Spinal cord (tissue), 10 donors: ENCODE measurements around the gene SELENON. TPM values are rescaled to one million over a fixed set of nuclear protein-coding genes. Genes with fewer than 3 reads are reported as not detected.

Experiments used
- DNase-seq, 6 donors: peaks; one replicate each; pipeline versions ENCODE4 v3.0.0 to v3.0.0-alpha.2; 2013 to 2015; ENCODE audit warnings: low spot score in 6 of 6, low read depth in 4 of 6
- H3K27ac ChIP-seq: one replicate; pipeline ENCODE4 v1.5.1; 2013; ENCODE audit warnings: low read depth, low read length, control low read depth
- H3K27me3 ChIP-seq: one replicate; pipeline ENCODE4 v1.6.1; 2013; ENCODE audit warnings: low read length; ENCODE audit not compliant: control insufficient read depth, insufficient read depth
- H3K36me3 ChIP-seq: one replicate; pipeline ENCODE4 v1.6.1; 2013; ENCODE audit warnings: low read length; ENCODE audit not compliant: control insufficient read depth, insufficient read depth
- H3K4me1 ChIP-seq: one replicate; pipeline ENCODE4 v1.6.1; 2013; ENCODE audit warnings: low read length; ENCODE audit not compliant: control insufficient read depth, insufficient read depth
- H3K4me3 ChIP-seq: one replicate; pipeline ENCODE4 v1.5.1; 2013; ENCODE audit warnings: low read depth, low read length, control low read depth
- H3K9me3 ChIP-seq: one replicate; pipeline ENCODE4 v1.6.1; 2013; ENCODE audit warnings: low read length; ENCODE audit not compliant: control insufficient read depth, insufficient read depth
- WGBS: methylation state at CpG from one replicate; pipeline ENCODE4 v1.1.5; 2013; ENCODE audit warnings: missing lambda C conversion rate; ENCODE audit not compliant: insufficient coverage; 5-methylcytosine and 5-hydroxymethylcytosine counted together
- polyA plus RNA-seq, 2 donors: library from polyadenylated mRNA; unstranded; fragments of 120-200 nt; gene quantifications; one replicate each; pipeline ENCODE4 v1.2.1, GENCODE V29; 2013; ENCODE audit not compliant: insufficient read length in 2 of 2
- total RNA-seq, 2 donors: library from RNA; depleted of rRNA in 1 of 2; stranded (reverse); fragments of 120-200 nt in 1 of 2; fragments of >200 nt in 1 of 2; gene quantifications; one replicate each; pipeline versions ENCODE4 v1.2.3 to v1.2.4, GENCODE V29; 2013 to 2014
- donor health status: healthy.

SELENON gene
- total and polyA plus RNA-seq, 4 donors: 20.5 to 163 (median 99.4) TPM

- WGBS: 88% methylated on average over 17 of the region's 20 CpGs
- Histone ChIP-seq H3K27ac (no peak overlapping the region), H3K9me3 (no peaks in the 10 kb centered on the region), H3K27me3 (no peaks in the 10 kb centered on the region), H3K4me3 (no peak overlapping the region), H3K4me1 (peaks cover 44% of the 10 kb centered on the region), H3K36me3 (peaks cover 79% of the 10 kb centered on the region)
- no peak for DNase-seq
These were observed 7.7 kb downstream of the SELENON start for GRCh38 chr1:25807480-25808390.

DNA sequence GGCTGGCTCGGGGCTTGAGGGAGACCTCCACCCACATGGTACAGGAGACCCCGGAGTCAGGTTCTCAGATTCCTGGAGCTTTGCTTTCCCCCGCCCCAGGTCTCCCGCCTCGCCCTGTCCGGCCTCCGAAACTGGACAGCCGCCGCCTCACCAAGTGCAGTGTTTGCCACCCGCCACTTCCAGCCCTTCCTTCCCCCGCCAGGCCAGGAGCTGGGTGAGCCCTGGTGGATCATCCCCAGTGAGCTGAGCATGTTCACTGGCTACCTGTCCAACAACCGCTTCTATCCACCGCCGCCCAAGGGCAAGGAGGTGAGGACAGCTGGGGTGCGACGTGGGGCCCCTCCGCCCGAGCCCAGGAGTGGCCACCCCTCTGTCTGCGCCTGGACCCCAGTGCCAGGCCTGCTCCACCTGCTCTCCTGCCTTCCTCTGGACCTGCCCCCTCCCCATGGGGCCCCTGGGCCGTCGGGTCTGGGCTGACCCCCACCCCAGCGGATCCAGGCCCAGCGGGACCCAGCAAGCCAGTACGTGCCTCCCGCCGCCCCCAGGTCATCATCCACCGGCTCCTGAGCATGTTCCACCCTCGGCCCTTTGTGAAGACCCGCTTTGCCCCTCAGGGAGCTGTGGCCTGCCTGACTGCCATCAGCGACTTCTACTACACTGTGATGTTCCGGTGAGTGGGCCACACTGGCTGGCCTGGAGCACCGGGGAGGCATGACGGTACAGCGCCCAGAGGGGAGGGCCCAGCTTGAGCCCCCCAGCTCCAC lies 8.7 kb downstream of the SELENON start:
- Histone ChIP-seq H3K36me3 (peaks cover 82% of the 10 kb centered on the region), H3K27ac (no peak overlapping the region), H3K4me3 (no peak overlapping the region), H3K9me3 (no peaks in the 10 kb centered on the region), H3K4me1 (peaks cover 44% of the 10 kb centered on the region), H3K27me3 (no peaks in the 10 kb centered on the region)
- DNase-seq: no peak
- 90% methylated on average over 34 of the region's 34 CpGs for WGBS

DNA sequence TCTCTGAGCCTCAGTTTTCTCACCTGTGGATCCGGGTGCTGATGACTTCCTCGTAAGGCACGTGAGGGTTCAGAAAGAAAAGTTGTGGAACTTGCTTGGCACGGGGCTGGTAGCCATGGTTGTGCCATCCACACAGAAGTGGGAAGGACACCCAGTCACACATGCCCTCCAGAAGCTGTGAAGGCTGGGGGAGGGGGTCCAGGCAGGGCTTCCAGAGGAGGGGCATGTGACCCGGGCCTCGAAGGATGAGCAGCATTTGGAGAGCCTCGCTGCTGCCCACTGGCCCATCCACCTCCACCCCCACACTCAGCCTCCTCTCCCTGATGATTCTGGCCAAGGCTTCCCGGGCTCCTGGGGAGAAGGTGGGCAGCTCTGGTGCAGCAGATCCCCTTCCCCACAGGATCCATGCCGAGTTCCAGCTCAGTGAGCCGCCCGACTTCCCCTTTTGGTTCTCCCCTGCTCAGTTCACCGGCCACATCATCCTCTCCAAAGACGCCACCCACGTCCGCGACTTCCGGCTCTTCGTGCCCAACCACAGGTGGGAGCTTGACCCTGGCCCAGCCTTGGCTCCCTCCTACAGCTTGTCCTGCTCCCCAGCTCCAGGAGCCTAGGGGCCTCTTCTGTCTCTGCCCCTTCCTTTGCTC lies 9.4 kb downstream of the SELENON start:
- 80% methylated on average over 12 of the region's 18 CpGs for WGBS
- H3K36me3 ChIP-seq: peaks cover 90% of the 10 kb centered on the region
- H3K9me3 ChIP-seq: no peaks in the 10 kb centered on the region
- H3K4me1 ChIP-seq: peaks cover 40% of the 10 kb centered on the region
- H3K27me3 ChIP-seq: no peaks in the 10 kb centered on the region
- no peak overlapping the region for H3K4me3 ChIP-seq
- DNase-seq: no peak
- H3K27ac ChIP-seq: no peak overlapping the region

- H3K4me1 ChIP-seq: peaks cover 38% of the 10 kb centered on the region
- no peaks in the 10 kb centered on the region for H3K27me3 ChIP-seq
- no peaks in the 10 kb centered on the region for H3K9me3 ChIP-seq
- WGBS: 85% methylated on average over 7 of the region's 7 CpGs
- H3K36me3 ChIP-seq: peaks cover 94% of the 10 kb centered on the region
- no peak overlapping the region for H3K27ac ChIP-seq
- no peak for DNase-seq
- H3K4me3 ChIP-seq: no peak overlapping the region
These were observed 9.9 kb downstream of the SELENON start for GRCh38 chr1:25809929-25810328.

- H3K4me1 ChIP-seq: peaks cover 31% of the 10 kb centered on the region
- WGBS: 30% methylated on average over 17 of the region's 21 CpGs
- H3K36me3 ChIP-seq: peaks cover 94% of the 10 kb centered on the region
- no peaks in the 10 kb centered on the region for H3K9me3 ChIP-seq
- DNase-seq: peak in 2 of 6 donors; percentile 77 to 82
- no peak overlapping the region for H3K27ac ChIP-seq
- no peak overlapping the region for H3K4me3 ChIP-seq
- no peaks in the 10 kb centered on the region for H3K27me3 ChIP-seq
These were observed 10.6 kb downstream of the SELENON start for GRCh38 chr1:25810341-25811299.

GRCh38 chr1:25811384-25812082 lies 11.5 kb downstream of the SELENON start:
- Histone ChIP-seq H3K4me1 (peaks cover 22% of the 10 kb centered on the region), H3K27me3 (no peaks in the 10 kb centered on the region), H3K36me3 (peaks cover 94% of the 10 kb centered on the region), H3K4me3 (no peak overlapping the region), H3K27ac (no peak overlapping the region), H3K9me3 (no peaks in the 10 kb centered on the region)
- no peak for DNase-seq
- WGBS: 96% methylated on average over 13 of the region's 13 CpGs

GRCh38 chr1:25813071-25813733 lies 13.2 kb downstream of the SELENON start:
- 84% methylated on average over 9 of the region's 11 CpGs for WGBS
- DNase-seq: no peak

DNA sequence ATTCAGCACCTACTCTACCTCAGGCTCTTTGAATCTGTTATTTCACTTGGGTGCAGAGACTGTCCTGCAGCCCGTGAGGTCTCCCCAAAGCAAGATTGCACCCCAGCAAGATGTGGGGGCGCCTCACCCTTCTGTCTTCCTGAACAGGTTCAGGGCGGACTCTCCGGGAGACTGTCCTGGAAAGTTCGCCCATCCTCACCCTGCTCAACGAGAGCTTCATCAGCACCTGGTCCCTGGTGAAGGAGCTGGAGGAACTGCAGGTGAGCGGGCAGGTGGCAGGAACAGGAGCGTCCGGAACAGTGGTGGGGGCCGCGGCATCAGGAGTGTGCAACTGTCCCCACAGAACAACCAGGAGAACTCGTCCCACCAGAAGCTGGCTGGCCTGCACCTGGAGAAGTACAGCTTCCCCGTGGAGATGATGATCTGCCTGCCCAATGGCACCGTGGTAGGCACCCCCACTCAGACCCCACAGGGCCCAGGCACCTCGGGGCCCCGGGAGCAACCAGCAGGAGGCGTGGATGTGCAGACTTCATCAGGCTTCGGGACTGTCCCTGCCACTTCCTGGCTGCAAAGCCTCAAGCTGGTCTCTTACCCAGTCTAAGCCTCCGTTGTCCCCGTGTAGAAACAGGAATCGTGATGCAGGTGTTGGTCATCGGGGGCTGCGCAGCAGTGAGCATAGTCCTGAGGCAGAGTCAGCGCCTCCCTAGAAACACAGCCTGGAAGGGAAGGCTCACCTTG lies 13.9 kb downstream of the SELENON start:
- Histone ChIP-seq H3K27me3 (no peaks in the 10 kb centered on the region), H3K36me3 (peaks cover 76% of the 10 kb centered on the region), H3K4me3 (no peak overlapping the region), H3K9me3 (no peaks in the 10 kb centered on the region), H3K4me1 (peaks cover 16% of the 10 kb centered on the region), H3K27ac (no peak overlapping the region)
- DNase-seq: no peak
- WGBS: 90% methylated on average over 24 of the region's 24 CpGs

More at GRCh38 chr1:25813071-25813733, 13.2 kb downstream of the SELENON start:
- Histone ChIP-seq H3K4me1 (peaks cover 10% of the 10 kb centered on the region), H3K36me3 (peaks cover 83% of the 10 kb centered on the region), H3K9me3 (no peaks in the 10 kb centered on the region), H3K4me3 (no peak overlapping the region), H3K27me3 (no peaks in the 10 kb centered on the region), H3K27ac (no peak overlapping the region)
